Measurements from ENCODE around the gene MAPK14.
"Not testable (repeated sequence)": the region's sequence is repeated elsewhere in the genome, so short reads cannot be mapped to it uniquely, and the experiment has no call there.

MAPK14 gene

GRCh38 chr6:36065916-36066315 lies 38.3 kb downstream of the MAPK14 start:
- DNase-seq (ENCODE audit: low read depth): no peak
- H3K4me3 ChIP-seq (ENCODE audit: low read depth, low read length): no peak overlapping the region

DNA sequence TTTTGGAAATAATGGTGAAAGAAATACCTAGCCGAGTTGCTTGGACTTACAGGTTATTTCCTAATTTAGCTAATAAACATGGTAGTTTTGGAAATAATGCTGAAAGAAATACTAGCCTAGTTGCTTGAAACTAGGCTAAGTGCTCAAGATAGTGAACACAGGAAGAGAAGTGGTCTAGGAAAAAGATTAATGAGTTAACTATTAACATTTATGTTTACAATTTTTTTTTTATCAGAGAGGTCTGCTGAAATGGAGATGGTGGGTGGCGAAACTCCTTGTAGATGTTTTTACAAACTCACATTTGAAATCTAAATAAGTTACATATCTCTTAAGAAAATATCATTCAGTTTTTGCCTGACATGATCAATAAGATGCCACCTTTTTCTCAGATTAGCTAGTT lies 39.2 kb downstream of the MAPK14 start:
- H3K4me3 ChIP-seq (ENCODE audit: low read depth, low read length): no peak overlapping the region
- no peak for DNase-seq (ENCODE audit: low read depth)

GRCh38 chr6:36067374-36068011 lies 39.9 kb downstream of the MAPK14 start:
- no peak overlapping the region for H3K4me3 ChIP-seq (ENCODE audit: low read depth, low read length)
- DNase-seq (ENCODE audit: low read depth): no peak

- no peak for DNase-seq (ENCODE audit: low read depth)
- H3K4me3 ChIP-seq (ENCODE audit: low read depth, low read length): no peak overlapping the region
Observed at GRCh38 chr6:36068012-36068392, 40.4 kb downstream of the MAPK14 start.

GRCh38 chr6:36068586-36068985 lies 41.0 kb downstream of the MAPK14 start:
- H3K4me3 ChIP-seq (ENCODE audit: low read depth, low read length): no peak overlapping the region
- no peak for DNase-seq (ENCODE audit: low read depth)

GRCh38 chr6:36069573-36069972 lies 42.0 kb downstream of the MAPK14 start:
- H3K4me3 ChIP-seq (ENCODE audit: low read depth, low read length): no peak overlapping the region
- DNase-seq (ENCODE audit: low read depth): no peak

DNA sequence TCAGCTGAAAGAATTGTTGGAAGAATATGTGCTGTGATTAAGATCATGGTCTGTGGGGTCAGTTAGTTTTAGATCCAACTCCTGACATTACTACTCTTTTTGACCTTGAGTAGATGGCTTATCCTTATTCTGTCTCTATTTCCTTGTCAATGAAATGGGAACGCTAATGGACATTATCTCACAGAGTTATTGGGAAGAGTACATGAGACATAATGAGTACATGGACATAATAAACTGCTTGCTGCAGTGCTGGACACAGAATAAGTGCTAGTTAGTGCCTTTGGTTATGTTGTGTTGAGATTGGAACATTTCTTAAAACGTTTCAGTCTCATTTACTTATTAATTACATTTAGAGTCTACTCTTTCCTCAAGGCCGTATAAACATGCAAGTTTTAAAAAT lies 42.6 kb downstream of the MAPK14 start:
- no peak for DNase-seq (ENCODE audit: low read depth)
- H3K4me3 ChIP-seq (ENCODE audit: low read depth, low read length): no peak overlapping the region

GRCh38 chr6:36071281-36071680 lies 43.7 kb downstream of the MAPK14 start:
- DNase-seq (ENCODE audit: low read depth): no peak
- H3K4me3 ChIP-seq (ENCODE audit: low read depth, low read length): no peak overlapping the region

DNA sequence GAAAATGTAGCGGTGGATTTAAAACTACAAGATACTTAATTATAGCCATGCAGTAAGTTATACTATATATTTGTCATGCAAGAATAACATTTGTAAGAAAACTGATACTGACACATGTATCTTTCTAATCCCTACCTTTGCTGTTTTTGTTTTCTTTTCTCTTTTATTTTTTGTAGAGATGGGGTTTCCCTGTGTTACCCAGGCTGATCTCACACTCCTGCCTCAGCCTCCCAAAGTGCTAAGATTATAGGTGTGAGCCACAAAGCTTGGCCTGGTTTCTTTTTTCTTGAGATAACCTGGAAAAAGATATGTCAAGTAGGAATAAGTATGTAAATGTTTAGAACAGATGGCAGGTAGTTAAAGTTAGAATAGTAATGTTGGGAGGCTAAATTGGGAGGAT lies 44.1 kb downstream of the MAPK14 start:
- DNase-seq (ENCODE audit: low read depth): no peak
- no peak overlapping the region for H3K4me3 ChIP-seq (ENCODE audit: low read depth, low read length)

DNA sequence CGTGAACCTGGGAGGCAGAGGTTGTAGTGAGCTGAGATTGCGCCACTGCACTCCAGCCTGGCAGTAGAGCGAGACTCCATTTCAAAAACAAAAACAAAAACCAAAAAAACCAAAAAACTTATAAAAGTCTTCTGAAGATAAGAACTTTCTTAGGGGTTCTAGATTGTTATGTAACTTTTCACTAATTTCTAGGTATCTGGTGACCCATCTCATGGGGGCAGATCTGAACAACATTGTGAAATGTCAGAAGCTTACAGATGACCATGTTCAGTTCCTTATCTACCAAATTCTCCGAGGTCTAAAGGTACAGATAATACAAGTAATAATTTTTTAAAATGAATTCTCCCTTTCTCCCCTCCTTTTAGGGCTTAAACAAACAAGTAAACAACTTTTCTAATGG lies 45.1 kb downstream of the MAPK14 start:
- no peak overlapping the region for H3K4me3 ChIP-seq (ENCODE audit: low read depth, low read length)
- DNase-seq (ENCODE audit: low read depth): no peak

DNA sequence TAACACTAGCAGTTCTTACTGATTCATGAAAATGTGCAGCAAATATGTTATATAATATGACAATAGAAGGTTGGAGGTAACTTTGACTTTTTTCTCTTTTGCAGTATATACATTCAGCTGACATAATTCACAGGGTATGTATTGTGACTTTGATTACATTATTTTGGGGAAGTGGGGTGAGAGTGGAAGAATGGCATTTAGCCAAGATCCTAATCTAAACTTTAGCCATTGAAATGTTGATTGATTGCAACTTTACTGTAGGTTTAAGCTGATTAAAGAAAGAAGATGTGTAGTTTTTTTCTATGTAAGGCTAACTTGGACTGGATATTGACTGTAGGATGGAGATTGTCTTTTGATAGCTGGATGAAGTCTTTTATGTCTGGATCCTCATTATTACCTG lies 46.0 kb downstream of the MAPK14 start:
- H3K4me3 ChIP-seq (ENCODE audit: low read depth, low read length): no peak overlapping the region
- no peak for DNase-seq (ENCODE audit: low read depth)

DNA sequence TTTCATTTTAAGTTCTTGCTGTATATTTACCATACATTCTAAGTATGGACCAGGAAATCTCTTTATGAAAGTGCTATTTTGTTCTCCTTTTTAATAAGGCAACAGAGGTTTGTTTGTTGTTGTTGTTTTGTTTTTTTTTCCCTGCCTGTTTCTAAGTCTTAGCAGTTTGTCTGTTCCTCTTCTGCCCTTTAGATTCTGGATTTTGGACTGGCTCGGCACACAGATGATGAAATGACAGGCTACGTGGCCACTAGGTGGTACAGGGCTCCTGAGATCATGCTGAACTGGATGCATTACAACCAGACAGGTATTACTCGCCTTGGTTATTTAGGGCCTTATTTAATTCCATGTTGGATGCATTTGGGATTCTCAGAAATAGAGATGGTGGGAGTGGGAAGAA lies 48.0 kb downstream of the MAPK14 start:
- H3K4me3 ChIP-seq (ENCODE audit: low read depth, low read length): no peak overlapping the region
- no peak for DNase-seq (ENCODE audit: low read depth)

- H3K4me3 ChIP-seq (ENCODE audit: low read depth, low read length): no peak overlapping the region
- DNase-seq (ENCODE audit: low read depth): no peak
Observed at GRCh38 chr6:36076178-36077063, 48.8 kb downstream of the MAPK14 start.

DNA sequence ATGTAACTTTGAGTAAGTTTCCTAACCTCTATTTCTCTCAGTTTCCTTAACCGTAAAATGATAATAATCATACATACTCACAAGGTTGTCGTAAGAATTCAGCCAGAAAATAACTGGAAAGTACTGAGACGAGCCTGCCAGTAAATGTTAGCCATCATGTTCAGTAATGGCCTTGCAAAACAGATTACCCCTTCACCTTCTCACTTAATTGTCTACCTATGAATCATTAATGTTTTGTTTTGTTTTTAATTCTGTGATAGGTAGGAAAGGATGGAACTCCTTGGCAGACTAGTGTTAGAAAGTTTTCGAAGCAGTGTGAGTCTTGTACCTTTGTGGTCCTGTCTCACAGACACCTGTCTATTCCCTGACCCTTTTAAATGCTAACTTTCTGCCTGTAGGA lies 50.6 kb downstream of the MAPK14 start:
- H3K4me3 ChIP-seq (ENCODE audit: low read depth, low read length): no peak overlapping the region
- DNase-seq (ENCODE audit: low read depth): no peak

DNA sequence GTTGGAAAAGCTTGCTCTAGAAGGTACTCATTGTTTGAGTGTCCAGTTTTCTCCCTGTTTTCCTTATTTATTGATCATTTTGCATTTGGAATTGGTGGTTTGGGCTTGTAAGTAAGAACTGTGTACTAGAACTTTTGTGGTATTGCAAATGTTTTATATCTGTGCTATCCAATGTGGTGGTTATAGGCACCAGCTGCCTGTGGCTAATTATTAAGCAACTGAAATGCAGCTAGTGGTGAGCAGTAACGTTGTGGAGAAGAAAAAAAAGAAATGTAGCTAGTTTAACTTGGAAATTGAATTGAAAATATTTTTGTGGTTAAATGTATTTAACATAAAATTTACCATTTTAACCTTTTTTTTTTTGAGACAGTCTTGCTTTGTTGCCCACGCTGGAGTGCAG lies 52.0 kb downstream of the MAPK14 start:
- no peak overlapping the region for H3K4me3 ChIP-seq (ENCODE audit: low read depth, low read length)
- DNase-seq (ENCODE audit: low read depth): no peak

- H3K4me3 ChIP-seq (ENCODE audit: low read depth, low read length): no peak overlapping the region
- DNase-seq (ENCODE audit: low read depth): no peak
Observed at GRCh38 chr6:36082318-36082717, 54.7 kb downstream of the MAPK14 start.

- H3K4me3 ChIP-seq (ENCODE audit: low read depth, low read length): no peak overlapping the region
- DNase-seq (ENCODE audit: low read depth): no peak
Observed at GRCh38 chr6:36083446-36083845, 55.8 kb downstream of the MAPK14 start.

GRCh38 chr6:36088204-36088603 lies 60.6 kb downstream of the MAPK14 start:
- DNase-seq (ENCODE audit: low read depth): not testable (repeated sequence)

DNA sequence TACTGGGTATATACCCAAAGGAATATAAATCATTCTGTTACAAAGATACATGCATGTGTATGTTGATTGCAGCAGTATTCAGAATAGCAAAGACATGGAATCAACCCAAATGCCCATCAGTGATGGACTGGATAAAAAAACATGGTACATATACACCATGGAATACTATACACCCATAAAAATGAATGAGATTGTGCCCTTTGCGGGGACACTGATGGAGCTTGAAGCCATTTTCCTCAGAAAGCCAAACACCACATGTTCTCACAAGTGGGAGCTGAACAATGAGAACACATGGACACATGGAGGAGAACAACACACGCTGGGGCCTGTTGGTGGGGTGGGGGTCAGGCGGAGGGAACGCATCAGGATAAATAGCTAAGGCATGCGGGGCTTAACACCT lies 61.4 kb downstream of the MAPK14 start:
- no peak for DNase-seq (ENCODE audit: low read depth)
- H3K4me3 ChIP-seq (ENCODE audit: low read depth, low read length): no peak overlapping the region

More at GRCh38 chr6:36088204-36088603, 60.6 kb downstream of the MAPK14 start:
- not testable (repeated sequence) for H3K4me3 ChIP-seq (ENCODE audit: low read depth, low read length)

- H3K4me3 ChIP-seq (ENCODE audit: low read depth, low read length): no peak overlapping the region
- DNase-seq (ENCODE audit: low read depth): no peak
Observed at GRCh38 chr6:36094238-36094637, 66.6 kb downstream of the MAPK14 start.
